Measurements from ENCODE around the gene CYP4F22.

DNA sequence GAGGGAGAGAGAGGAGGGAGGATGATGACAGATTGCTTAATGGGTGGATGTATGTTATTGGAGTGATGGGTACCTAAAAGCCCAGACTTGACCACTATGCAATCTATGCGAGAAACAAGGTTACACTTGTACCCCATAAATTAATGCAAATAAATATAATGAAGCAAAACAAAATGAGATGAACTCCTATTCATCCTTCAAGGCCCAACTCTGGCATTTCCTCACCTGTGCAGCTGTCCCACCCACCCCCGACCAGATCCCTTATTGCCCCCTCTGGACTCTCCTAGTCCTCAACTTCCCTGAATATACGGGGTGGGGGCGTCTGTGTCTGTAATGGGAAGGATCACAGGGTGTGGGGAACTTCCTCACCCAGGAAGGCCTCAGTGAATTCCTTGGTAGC lies 33.2 kb upstream of the CYP4F22 start:
- TF ChIP-seq, protein P1, sequence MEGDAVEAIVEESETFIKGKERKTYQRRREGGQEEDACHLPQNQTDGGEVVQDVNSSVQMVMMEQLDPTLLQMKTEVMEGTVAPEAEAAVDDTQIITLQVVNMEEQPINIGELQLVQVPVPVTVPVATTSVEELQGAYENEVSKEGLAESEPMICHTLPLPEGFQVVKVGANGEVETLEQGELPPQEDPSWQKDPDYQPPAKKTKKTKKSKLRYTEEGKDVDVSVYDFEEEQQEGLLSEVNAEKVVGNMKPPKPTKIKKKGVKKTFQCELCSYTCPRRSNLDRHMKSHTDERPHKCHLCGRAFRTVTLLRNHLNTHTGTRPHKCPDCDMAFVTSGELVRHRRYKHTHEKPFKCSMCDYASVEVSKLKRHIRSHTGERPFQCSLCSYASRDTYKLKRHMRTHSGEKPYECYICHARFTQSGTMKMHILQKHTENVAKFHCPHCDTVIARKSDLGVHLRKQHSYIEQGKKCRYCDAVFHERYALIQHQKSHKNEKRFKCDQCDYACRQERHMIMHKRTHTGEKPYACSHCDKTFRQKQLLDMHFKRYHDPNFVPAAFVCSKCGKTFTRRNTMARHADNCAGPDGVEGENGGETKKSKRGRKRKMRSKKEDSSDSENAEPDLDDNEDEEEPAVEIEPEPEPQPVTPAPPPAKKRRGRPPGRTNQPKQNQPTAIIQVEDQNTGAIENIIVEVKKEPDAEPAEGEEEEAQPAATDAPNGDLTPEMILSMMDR (IDR thresholded peaks at IDR 0.05) = no peak
- TF ChIP-seq POLR2A (IDR thresholded peaks at IDR 0.05) = no peak
